GM11168 (cell line): ENCODE measurements around the gene TCTN1.

Source experiments
- in situ Hi-C: fragments of 300-500 bp; cut with MboI; formaldehyde crosslinking; loops from one replicate; pipeline ENCODE4 v1.12.0; 2022; ENCODE audit warnings: low sequenced_read_pairs; ENCODE audit not compliant: unreplicated experiment

TCTN1 gene

DNA sequence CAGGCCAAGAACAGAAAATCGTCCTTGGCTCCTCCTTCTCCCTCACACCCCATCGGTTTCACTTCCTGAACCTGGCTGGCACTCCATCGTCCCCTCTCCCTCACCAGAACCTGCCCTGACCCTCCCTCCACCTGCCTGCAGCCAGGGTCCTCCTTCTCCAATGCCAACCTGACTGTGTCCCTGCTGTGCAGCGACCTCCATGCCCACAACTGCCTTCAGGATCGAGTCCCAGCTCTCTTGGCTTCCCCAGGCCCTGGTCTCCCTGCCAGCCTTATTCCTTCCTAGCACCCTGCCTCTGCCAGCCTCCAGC, 55.2 kb downstream of the TCTN1 start:
- in situ Hi-C loops: no loop called here

DNA sequence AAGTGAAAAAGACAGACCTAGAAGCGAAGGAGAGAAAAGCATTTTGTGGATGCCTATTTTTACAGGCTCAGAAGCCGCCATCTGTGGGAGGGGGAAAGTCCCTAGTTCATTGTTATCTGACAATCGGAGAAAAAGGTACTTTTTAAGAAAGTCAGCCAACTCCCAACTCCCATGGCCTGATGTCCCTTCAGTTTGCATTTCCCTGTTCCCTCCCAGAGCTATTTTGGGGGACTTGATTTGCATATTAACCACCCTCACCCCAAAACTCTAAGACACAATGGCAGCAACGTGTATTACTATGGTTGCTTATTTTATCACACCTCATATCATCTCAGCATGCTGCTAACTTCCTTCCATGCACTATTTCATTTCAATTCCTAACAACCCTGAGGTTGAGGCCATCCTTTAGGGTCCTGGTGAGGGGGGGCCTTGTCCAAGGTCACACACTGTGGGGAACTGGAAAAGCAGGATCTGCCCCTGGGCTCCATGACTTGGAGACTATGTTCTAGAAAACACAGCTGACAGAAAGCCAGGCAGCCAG, 56.3 kb downstream of the TCTN1 start:
- in situ Hi-C loops: no loop called here

DNA sequence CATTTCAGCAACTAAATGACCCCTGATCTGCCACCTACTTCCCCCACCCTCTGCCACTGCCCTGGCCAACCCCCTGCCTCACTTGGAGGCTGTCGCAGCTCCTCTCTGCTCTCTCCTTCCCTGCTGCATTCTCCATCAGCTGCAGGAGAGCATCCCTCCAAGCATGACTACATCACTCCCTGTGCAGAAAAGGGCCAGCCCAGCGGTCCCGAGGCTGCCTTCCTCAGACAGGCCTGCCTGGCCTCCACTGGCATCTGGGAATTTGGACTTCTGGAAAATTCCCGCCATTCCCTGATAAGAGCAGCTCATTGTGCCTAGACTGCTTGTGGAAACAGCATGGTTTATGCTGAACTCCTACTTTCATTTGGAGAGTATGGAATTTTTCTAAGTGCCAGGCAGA, 62.2 kb downstream of the TCTN1 start:
- in situ Hi-C loops: no loop called here

DNA sequence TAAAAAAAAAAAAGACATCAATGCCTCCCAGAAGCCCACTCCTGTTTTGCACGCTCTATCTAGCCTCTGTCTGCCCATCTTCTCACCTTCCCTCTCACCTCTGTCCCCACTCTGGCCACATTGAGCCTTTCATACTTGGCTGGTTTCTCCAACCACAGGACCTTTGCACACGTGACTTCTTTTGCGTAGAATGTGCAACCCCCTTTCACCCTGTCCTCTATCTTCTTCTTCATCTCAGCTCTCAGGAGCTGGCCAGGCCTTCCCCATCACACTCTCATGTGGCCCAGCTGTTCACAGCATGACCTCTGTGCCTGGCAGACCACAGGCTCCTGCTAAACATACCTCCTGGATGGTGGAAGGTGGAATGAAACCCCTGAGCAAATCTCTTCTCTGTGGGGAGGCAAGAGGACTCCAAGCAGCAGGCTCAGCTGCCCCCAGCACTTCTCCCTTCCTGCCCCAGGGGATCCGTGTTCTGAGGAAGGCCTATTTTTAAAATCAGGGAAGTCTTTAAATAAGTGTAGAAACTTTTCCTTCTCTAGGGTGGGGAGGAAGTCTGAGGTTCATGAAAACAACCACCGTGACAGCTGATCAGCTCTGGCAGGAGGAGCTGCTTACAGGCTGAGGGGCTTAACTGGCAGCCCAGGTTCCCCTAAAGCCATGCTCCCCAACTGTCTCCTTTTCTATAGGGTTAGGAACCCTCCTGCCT, 63.4 kb downstream of the TCTN1 start:
- in situ Hi-C loops: no loop called here

- in situ Hi-C loops: no loop called here
Measured at GRCh38 chr12:110677982-110678381, 64.1 kb downstream of the TCTN1 start.

DNA sequence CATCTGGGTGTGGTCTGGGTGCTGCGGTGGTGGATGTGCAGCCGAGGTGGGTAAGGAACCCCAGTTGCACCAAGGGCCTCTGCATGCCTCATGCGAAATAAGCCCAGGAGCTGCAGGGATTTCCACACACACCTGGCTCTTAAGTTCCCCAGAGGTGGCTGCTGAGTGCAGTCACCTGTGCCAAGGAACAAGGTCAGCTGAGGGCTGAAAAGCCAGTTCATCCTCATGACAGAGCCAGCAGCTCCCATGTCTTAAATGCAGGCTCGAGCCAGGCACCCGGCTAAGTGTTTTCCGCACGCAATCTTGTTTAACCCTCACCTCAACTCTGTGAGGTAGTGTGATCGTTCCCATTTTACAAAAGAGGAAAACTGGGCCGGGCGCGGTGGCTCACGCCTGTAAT, 65.3 kb downstream of the TCTN1 start:
- in situ Hi-C loops: no loop called here

DNA sequence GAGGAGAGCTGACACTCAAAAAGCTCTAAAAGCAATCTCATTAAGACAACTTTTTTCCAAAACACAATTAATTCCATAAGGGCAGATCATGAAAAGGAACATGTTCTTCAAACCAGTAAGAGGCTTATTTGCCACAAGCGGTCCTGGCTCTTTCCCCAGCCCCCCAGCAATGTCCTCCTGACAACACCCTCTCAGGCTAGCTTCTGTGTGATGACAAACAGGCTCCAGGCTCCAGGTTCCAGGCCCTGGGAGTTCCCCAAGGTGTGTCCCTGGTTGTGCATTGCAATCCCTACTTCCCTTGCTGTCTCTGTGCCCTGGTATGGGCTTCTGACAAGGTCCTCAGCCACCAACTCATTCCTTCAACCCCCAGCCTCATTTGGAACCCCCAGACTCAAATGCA, 66.1 kb downstream of the TCTN1 start:
- in situ Hi-C loops: no loop called here

DNA sequence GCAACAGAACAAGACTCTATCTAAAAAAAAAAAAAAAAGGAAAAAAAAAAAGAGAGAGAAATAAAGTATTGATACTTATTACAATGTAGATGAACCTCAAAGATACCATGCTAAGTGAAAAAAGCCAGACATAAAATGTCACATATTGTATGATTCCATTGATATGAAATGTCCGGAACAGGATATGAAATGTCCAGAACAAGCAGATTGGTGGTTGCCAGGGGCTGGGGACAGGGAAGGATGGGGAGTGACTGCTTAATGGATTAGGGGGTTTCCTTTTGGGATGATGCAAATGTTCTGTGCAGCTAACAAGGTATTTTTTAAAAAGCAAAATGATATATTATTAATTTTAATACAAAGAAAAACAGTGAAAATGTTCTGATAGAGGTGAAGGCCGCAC, 70.0 kb downstream of the TCTN1 start:
- in situ Hi-C loops: no loop called here

- in situ Hi-C loops: no loop called here
Measured at GRCh38 chr12:110684312-110684836, 70.4 kb downstream of the TCTN1 start.

GRCh38 chr12:110686294-110686903, 72.5 kb downstream of the TCTN1 start:
- in situ Hi-C loops: no loop called here

DNA sequence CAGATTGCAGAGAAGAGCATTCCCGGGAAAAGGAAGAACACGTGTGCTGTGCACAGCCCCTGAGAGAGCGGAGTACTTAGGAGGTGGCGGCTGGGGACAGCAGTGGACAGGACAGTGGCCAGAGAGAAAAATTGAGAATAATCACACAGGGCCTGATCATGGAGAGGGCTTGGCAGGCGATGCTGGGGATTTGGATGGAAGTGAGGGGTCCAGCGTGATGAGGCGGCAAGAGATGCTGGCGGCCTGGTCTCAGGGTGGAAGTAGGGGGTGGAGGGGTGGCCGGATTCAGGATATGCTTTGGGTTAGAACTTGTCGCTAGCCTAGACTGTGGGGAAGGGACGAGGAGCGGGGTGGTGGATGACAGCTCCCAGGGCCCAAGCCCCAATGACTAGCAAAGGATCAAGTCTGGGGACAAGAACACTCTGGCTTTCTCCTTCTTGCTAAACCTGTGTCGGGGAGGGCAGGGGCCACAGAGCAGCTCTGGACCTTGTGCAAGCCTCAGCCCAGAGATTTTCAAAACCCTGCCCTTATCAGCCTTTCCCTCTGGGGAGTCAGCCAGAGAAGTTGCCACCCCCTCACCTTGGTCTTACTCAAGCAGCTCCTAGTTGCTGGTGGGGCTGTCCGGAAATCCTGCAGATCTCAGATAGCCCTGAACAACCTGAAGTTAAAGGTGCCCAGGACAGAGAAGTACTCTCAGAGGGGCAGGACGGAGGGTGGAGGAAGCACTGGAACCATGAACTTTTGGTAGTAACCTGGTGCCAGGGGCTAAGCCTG, 73.7 kb downstream of the TCTN1 start:
- in situ Hi-C loops: no loop called here

GRCh38 chr12:110688446-110689280, 74.7 kb downstream of the TCTN1 start, which contains the start of gene HVCN1:
TSS of gene HVCN1 (minus strand) at chr12:110689115. CDS start at chr12:110683245, 5,870 bp downstream.
- in situ Hi-C loops: no loop called here

DNA sequence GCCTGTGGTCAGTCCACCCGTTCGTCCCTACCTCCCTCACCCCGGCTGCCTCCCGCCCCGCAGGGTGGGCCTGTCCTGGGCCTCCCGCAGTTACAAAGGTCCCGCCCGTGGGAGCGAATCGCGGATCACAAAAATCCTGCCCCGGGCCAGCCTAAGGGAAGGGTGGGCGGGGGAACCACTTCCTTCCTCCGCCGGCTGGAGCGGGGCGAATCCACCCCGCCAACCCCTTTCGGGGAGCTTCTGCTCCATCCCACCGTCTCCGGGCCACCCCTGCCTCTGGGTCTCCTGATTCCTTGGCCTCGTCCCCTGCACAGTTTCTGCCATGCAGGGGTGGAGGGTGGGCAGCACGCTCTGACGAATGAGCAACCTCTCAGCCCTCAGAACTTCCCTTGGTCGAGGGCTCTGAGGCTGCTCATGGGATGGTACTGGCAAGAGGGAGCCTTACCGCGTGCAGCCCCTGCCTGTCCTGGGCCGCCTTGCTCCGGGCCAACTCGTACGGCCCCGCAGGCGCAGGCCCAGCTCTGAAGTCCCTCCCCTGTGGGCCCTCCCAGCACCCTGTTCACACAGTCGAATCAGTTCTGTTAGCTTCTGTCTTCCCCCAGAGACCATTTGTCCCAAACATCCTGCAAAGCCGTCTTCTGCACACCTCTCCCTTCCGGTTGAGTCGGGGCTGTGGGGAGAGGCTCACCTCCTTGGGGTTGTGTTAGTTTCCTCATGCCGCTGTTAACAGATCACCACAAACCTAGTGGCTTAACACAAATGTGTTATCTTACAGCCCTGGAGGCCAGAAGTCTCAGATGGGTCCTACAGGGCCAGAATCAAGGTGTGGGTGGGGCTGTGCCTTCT, 75.6 kb downstream of the TCTN1 start:
- in situ Hi-C loops: no loop called here

DNA sequence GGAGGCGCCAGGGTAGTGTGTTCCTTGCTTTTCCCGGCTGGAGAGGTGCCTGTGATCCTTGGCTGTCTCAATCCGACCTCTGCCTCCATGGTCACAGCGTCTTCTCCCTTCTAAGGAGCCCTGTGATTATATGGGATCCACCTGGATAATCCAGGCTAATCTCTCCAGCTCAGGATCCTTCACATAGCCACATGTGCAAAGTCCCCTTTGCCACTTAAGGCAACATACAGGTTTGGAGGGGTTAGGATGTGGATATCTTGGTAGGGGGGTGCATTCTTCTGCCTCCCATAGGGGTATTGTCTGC, 76.2 kb downstream of the TCTN1 start:
- in situ Hi-C loops: no loop called here

GRCh38 chr12:110693731-110694130, 79.8 kb downstream of the TCTN1 start:
- in situ Hi-C loops: no loop called here

DNA sequence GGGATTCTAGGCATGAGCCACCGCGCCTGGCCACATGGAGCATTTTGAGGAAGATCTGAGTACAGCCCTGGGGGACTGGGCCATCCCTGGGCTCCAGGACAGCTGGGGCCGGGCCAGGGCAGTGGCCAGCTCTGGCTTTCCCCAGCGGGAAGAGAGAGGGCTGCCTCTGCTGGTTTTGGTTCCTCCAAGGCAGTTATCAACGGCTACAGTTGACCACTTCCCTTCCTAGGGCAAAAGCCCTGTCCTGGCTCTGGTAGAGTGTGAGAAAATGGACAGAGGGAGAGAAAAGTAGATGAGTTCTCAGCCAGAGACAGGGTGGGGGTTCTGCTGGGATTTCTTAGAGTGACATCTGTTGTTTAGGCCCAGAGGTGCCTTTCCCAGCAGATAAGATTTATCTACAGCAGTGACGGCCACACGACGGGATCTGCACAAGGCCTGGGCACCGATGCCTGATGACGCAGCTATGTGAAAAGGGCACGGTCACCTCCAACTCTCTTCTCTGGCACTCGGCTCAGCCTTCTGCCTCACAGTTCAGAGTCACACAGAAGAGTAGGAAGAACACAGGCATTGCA, 80.5 kb downstream of the TCTN1 start:
- in situ Hi-C loops: no loop called here

DNA sequence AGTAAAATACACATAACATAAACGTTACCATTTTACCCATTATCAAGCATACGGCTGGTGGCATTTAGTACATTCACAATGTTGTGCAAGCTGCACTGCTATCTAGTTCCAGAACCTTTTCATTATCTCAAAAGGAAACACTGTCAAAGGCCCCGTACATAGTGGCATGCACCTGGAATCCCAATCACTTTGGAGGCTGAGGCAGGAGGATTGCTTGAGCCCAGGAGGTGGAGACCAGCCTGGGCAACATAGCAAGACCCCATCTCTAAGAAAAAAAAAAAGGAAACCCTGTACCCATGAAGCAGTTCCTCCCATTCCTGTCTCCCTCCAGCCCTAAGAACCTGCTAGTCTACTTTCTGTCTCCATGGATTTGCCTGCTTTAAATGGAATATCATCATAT, 82.4 kb downstream of the TCTN1 start:
- in situ Hi-C loops: loop anchor here (5.0 kb wide), 1 partner anchor 79 kb away; no protein-coding TSS in a partner anchor

DNA sequence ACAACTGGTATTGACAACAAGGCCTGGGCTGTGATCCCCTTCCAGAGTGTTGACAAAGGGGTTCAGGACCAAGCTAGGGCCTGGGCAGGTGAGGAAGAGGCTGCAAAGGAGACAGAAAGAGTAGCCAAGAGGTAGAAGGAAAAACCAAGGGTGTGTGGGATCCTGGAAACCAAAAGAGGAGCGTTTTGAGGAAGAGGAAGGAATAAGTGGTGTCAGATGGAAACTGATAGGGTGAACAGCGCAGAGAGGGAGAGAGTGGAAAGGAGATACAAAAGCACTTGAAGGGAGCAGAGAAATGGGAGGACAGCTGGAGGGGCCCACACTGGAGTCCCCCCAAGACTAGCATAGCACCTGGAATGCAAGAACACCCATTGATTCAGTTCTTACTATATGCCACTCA, 83.3 kb downstream of the TCTN1 start:
- in situ Hi-C loops: loop anchor here (5.0 kb wide), 1 partner anchor 80 kb away; no protein-coding TSS in a partner anchor
